PC-9 (cell line): Measurements from ENCODE around the gene ZBTB48. TPM values are rescaled to one million over a fixed set of nuclear protein-coding genes. Genes with fewer than 3 reads are reported as not detected.

Source experiments
- BruUV-seq: library from RNA; stranded (reverse); fragments of 400-500 nt; replicated peaks from 2 replicates; lab custom pipeline; 2021; lab: Mats Ljungman, UMichigan
- CTCF ChIA-PET: fragments of 300-600 bp; sonication (Branson Sonifier 250); formaldehyde crosslinking; loops from one replicate; lab custom pipeline; 2022; ENCODE audit warnings: antibody characterized with exemption; lab: Charles Lee
- POLR2A ChIA-PET: fragments of 300-600 bp; sonication (Branson Sonifier 250); formaldehyde crosslinking; loops from one replicate; lab custom pipeline; 2022; ENCODE audit warnings: antibody characterized with exemption; ENCODE audit not compliant: unreplicated experiment; lab: Charles Lee
- DNase-seq, 2 experiments: peaks; one replicate each; pipeline versions ENCODE4 v3.0.0 to v3.0.0-alpha.2; 2015 to 2022; ENCODE audit warnings: mixed read lengths in 1 of 2
- H2AFZ ChIP-seq: fragments of 200-600 bp; sonication (generic); 2 replicates; pipeline ENCODE4 v1.8.1; 2017; ENCODE audit warnings: antibody characterized with exemption
- H3F3A ChIP-seq: fragments of 200-600 bp; sonication (generic); 2 replicates; pipeline ENCODE4 v1.8.1; 2017; ENCODE audit warnings: antibody characterized with exemption, mild to moderate bottlenecking, low read depth; ENCODE audit not compliant: insufficient read depth
- H3K27ac ChIP-seq: fragments of 200-600 bp; sonication (generic); 2 replicates; pipeline ENCODE4 v1.6.1; 2016; ENCODE audit warnings: mixed run types
- H3K27me3 ChIP-seq: fragments of 200-600 bp; sonication (generic); 2 replicates; pipeline ENCODE4 v1.6.1; 2016; ENCODE audit warnings: low read depth, mixed run types; ENCODE audit not compliant: insufficient read depth
- H3K36me3 ChIP-seq: fragments of 200-600 bp; sonication (generic); 2 replicates; pipeline ENCODE4 v1.6.1; 2016; ENCODE audit warnings: low read depth, mixed run types
- H3K4me1 ChIP-seq: fragments of 200-600 bp; sonication (generic); replicated peaks from 2 replicates; pipeline ENCODE4 v1.6.1; 2016; ENCODE audit warnings: mixed run types; ENCODE audit not compliant: insufficient read depth
- H3K4me2 ChIP-seq: fragments of 200-600 bp; sonication (generic); 2 replicates; pipeline ENCODE4 v1.6.1; 2017; ENCODE audit warnings: mixed run types
- H3K4me3 ChIP-seq: fragments of 200-600 bp; sonication (generic); 2 replicates; pipeline ENCODE4 v1.6.1; 2016; ENCODE audit warnings: mixed run types
- H3K79me2 ChIP-seq: fragments of 200-600 bp; sonication (generic); 2 replicates; pipeline ENCODE4 v1.6.1; 2017; ENCODE audit warnings: low read depth, mixed run types
- H3K9me2 ChIP-seq: fragments of 200-600 bp; sonication (generic); 2 replicates; pipeline ENCODE4 v1.8.1; 2017; ENCODE audit warnings: mild to moderate bottlenecking; ENCODE audit not compliant: insufficient read depth
- H3K9me3 ChIP-seq: fragments of 200-600 bp; sonication (generic); 2 replicates; pipeline ENCODE4 v1.8.1; 2016; ENCODE audit warnings: low read depth; ENCODE audit not compliant: insufficient read depth
- H4K20me1 ChIP-seq: fragments of 200-600 bp; sonication (generic); 2 replicates; pipeline ENCODE4 v1.8.1; 2017; ENCODE audit not compliant: insufficient read depth
- EZH2 ChIP-seq: fragments of 200-600 bp; sonication (generic); IDR thresholded peaks from 2 replicates; pipeline ENCODE4 v1.8.0; 2017; ENCODE audit warnings: antibody characterized with exemption, low read depth
- intact Hi-C: fragments of 100-400 bp; cut with micrococcal nuclease; formaldehyde crosslinking; loops from one replicate; pipeline ENCODE4 v1.10.0; 2022; ENCODE audit not compliant: unreplicated experiment
- total RNA-seq: library from RNA; stranded (reverse); gene quantifications from 2 replicates; pipeline ENCODE4 v1.2.3, GENCODE V29; 2021
- TF ChIP-seq, protein P1 (sequence below): fragments of 200-600 bp; sonication (generic); conservative IDR thresholded peaks from 2 replicates; pipeline ENCODE4 v1.6.1; 2017; ENCODE audit warnings: mixed run types, antibody characterized with exemption, mild to moderate bottlenecking, moderate library complexity

The ZBTB48 gene
- total RNA-seq, 1 experiment from 2014 or later, result 17.2 TPM

DNA sequence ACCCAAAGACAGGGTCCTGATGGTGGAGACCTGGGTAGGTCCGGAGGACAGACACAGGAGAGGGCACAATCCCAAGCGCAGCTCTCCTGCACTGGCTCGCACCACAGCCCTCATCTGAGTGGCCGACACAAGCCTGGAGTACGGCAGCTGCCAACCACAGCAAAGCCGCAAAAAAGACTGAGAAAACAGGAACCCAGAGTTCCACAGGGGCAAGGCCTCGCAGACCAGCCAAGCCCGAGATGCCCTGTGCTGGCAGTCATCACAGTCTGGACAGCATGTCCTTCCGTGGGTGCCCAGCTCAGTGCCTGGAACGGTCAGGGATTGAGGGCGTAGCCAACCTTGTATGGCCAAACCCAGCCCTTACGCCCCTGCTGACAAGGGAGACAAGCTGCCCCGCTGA is 11.4 kb downstream of the ZBTB48 start:
- Histone ChIP-seq H3K4me2 (no peak overlapping the region), H3K9me3 (no peaks in the 10 kb centered on the region), H3F3A (no peaks in the 10 kb centered on the region; the same call in 1 of the 2 replicates), H4K20me1 (no peaks in the 10 kb centered on the region), H3K27ac (no peak overlapping the region), H3K4me3 (no peak overlapping the region), H3K9me2 (no peaks in the 10 kb centered on the region), H3K79me2 (0 out of 2 replicates have a peak, but pooled peaks cover 3% of the 10 kb centered on the region), H3K27me3 (no peaks in the 10 kb centered on the region), H2AFZ (no peak overlapping the region), H3K4me1 (no peaks in the 10 kb centered on the region), H3K36me3 (no peaks in the 10 kb centered on the region)
- intact Hi-C loops, result no loop called here
- ChIA-PET POLR2A (no interaction called here), CTCF (no interaction called here)
- no TSS peak for BruUV-seq
- no peak for DNase-seq
- TF ChIP-seq EZH2, result no peak
- TF ChIP-seq, protein P1, sequence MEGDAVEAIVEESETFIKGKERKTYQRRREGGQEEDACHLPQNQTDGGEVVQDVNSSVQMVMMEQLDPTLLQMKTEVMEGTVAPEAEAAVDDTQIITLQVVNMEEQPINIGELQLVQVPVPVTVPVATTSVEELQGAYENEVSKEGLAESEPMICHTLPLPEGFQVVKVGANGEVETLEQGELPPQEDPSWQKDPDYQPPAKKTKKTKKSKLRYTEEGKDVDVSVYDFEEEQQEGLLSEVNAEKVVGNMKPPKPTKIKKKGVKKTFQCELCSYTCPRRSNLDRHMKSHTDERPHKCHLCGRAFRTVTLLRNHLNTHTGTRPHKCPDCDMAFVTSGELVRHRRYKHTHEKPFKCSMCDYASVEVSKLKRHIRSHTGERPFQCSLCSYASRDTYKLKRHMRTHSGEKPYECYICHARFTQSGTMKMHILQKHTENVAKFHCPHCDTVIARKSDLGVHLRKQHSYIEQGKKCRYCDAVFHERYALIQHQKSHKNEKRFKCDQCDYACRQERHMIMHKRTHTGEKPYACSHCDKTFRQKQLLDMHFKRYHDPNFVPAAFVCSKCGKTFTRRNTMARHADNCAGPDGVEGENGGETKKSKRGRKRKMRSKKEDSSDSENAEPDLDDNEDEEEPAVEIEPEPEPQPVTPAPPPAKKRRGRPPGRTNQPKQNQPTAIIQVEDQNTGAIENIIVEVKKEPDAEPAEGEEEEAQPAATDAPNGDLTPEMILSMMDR, result no peak

- Histone ChIP-seq H3K36me3 (no peaks in the 10 kb centered on the region), H3K79me2 (0 out of 2 replicates have a peak, but pooled peaks cover 7% of the 10 kb centered on the region), H3K27ac (no peak overlapping the region), H4K20me1 (no peaks in the 10 kb centered on the region), H3K4me1 (no peaks in the 10 kb centered on the region), H2AFZ (no peak overlapping the region), H3K4me3 (no peak overlapping the region), H3F3A (no peaks in the 10 kb centered on the region; the same call in 1 of the 2 replicates), H3K9me3 (no peaks in the 10 kb centered on the region), H3K4me2 (no peak overlapping the region), H3K9me2 (no peaks in the 10 kb centered on the region), H3K27me3 (no peaks in the 10 kb centered on the region)
- no TSS peak for BruUV-seq
- CTCF ChIA-PET, result no interaction called here
- TF ChIP-seq EZH2, result no peak
- TF ChIP-seq, protein P1, result no peak
- intact Hi-C loops, result no loop called here
- DNase-seq, result no peak
- POLR2A ChIA-PET, result no interaction called here
These were observed 11.8 kb downstream of the ZBTB48 start for GRCh38 chr1:6591644-6592043.

- POLR2A ChIA-PET, result interaction anchor here (0.6 kb wide), 1 partner anchor 13 kb away, joined by 8 read pairs; the partner anchor contains the start of gene ZBTB48
- no peak overlapping the region for H3K27ac ChIP-seq
- H2AFZ ChIP-seq, result no peak overlapping the region
- no TSS peak for BruUV-seq
- H4K20me1 ChIP-seq, result no peaks in the 10 kb centered on the region
- H3K36me3 ChIP-seq, result no peaks in the 10 kb centered on the region
- intact Hi-C loops, result no loop called here
- H3K9me3 ChIP-seq, result no peaks in the 10 kb centered on the region
- TF ChIP-seq, protein P1, result no peak
- no peak for TF ChIP-seq EZH2
- H3K9me2 ChIP-seq, result no peaks in the 10 kb centered on the region
- no peaks in the 10 kb centered on the region for H3K4me1 ChIP-seq
- H3K4me3 ChIP-seq, result no peak overlapping the region
- no peak overlapping the region for H3K4me2 ChIP-seq
- H3F3A ChIP-seq, result no peaks in the 10 kb centered on the region; the same call in 1 of the 2 replicates
- DNase-seq, result no peak
- peaks cover 10% of the 10 kb centered on the region; the same call in 1 of the 2 replicates for H3K79me2 ChIP-seq
- CTCF ChIA-PET, result no interaction called here
- no peaks in the 10 kb centered on the region for H3K27me3 ChIP-seq
These were observed 12.6 kb downstream of the ZBTB48 start for GRCh38 chr1:6592441-6592840.
